Measurements from ENCODE around the gene ADAMTS13.
"Not testable (repeated sequence)": the region's sequence is repeated elsewhere in the genome, so short reads cannot be mapped to it uniquely, and the experiment has no call there.

The ADAMTS13 gene

GRCh38 chr9:133421615-133422542 is at the start of gene ADAMTS13:
Gene ADAMTS13 (plus strand): TSS chr9:133422367. CDS start chr9:133422444, 77 bp downstream.
- DNase-seq: no peak

- DNase-seq: no peak
Measured at GRCh38 chr9:133374612-133375115, 47.5 kb upstream of the ADAMTS13 start.

DNA sequence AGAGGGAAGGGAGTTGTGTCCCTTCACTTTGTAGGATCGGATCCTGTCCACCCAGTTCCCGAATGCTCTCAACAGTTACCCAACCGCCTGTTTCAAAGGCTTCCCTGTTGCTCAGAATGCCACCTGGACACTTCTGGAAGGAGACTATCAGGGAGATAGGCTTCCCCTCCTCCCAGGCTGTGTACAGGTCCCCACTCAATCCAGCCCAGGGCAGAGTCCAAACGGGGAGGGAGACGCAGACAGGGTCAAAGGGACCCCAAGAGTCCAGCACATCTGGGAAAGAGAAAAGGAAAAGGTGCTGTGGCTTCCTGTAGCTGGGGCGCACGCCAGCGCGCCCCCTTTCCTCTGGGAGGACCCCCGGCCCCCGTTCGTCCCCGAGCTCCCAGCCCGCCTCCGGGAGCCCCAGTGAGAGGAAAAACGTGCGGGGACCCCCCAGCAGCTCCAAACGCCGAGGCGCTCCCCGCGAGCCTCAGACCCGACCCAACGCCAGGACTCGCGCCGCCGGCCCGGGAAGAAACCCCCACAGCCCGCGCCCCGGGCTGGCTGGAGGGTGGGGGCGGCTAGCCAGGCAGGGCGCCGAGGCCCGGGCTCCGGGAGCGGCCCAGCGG is 46.9 kb upstream of the ADAMTS13 start:
- DNase-seq: no peak

DNA sequence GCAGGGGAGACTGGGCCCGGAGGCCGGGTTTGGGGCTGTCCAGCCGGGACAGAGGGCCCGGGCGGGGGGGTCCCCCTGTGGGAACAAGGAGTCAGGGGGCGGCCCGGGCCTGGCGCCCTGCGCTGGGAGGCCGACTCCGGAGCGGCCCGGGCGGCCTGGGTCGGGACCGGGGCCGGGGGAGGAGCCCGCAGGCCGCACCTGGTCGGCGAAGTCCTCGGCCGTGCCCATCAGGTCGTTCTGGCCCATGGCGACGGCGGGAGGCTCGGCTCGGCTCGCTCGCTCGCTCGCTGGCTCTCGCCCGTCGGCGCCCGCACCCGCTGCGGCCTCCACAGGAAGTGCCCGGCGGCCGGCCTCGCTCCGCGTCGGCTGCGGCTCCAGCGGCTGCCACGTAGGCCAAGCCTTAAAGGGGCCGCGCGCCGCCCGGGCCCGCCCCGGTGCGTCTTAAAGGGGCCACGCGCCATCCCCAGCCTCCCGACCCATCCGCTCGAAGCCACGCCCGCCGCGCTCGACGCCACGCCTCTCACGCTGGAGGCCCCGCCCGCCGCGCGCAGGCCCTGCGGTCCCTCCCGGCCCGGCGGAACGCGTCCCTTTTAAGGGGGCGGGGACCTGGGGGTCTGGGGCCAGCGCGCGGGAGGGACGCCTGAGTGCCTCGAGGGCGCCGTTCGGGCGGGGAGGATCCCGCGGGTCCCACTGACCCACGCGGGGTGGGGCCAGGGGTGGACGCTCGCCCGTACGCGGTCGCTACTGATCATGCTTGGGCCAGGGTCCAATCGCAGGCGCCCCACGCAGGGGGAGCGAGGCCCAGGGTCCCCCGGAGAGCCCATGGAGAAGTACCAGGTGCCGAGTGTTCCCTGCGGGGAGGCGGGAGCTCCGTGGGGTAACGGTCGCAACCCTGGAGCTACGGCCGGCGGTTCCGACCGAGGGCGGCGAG is 46.2 kb upstream of the ADAMTS13 start, which contains the start of the genes STKLD1 and SURF4:
TSS of gene STKLD1 (plus strand) at position 643 of the 931 bp plus-strand sequence. CDS start at position 751, 108 bp downstream.
TSS of gene SURF4 (minus strand) at position 337 of the 931 bp plus-strand sequence. CDS start at position 246, 91 bp downstream.
- DNase-seq: peak; percentile 95

GRCh38 chr9:133377280-133377679 is 44.9 kb upstream of the ADAMTS13 start:
- DNase-seq: not testable (repeated sequence)

DNA sequence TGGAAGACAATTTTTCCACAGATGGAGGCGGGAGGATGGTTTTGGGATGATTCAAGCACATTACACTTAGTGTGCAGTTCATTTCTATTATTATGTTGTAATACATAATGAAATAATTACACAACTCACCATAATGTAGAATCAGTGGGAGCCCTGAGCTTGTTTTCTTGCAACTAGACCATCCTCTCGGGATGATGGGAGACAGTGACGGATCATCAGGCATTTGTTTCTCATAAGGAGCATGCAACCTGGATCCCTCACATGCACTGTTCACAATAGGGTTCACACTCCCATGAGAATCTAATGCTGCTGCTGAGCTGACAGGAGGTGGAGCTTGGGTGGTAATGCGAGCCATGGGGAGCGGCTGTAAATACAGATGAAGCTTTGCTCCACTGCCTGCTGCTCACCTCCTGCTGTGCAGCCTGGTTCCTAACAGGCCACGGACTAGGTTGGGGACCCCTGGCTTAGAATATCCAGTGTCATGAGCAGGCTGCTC is 44.4 kb upstream of the ADAMTS13 start:
- DNase-seq: no peak

DNA sequence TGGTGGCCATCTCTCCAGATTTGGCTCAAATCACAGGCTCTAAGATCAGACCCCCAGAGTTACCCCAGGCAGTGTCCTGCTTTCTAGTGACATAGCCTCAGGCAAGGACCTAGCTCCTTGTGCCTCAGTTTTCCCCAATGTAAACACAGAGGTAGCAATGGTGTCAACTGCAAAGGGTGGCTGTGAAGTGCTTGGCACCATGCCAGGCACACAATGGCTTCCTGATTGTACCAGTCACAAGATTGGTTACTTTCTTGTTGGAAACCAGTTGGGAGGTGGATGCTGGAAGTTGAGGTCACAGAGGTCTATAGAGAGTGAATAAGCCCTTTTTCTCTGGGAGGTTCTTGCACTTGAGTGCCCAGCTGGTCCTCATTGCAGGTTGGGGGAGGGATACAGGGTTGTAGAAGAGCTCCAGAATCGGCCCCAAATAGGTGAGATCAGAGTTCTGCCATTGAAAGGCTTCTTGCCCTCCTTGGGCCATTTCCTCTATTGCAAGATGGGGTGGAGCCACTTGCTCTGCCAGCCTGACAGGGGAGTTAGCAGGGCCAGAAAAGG is 43.7 kb upstream of the ADAMTS13 start:
- no peak for DNase-seq

- DNase-seq: no peak
Measured at GRCh38 chr9:133379153-133380086, 42.7 kb upstream of the ADAMTS13 start.

DNA sequence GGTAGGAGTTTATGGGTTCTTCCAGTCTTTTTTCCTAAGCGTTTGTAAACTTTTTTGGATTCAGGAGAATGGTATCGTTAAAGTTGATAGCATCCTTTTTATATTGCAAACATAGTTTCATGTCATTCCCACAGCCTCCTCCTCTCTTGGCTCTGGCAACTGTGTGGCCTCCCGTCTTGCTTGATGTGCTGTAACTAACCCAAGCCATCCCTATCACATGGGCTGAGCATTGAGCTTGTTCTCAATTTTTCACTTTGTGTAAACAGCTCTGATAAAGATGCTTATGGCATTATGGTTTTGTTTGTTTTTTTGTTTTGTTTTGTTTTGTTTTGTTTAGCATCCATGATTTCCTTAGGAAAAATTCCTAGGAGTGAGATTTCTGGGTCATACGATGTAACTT is 41.4 kb upstream of the ADAMTS13 start:
- no peak for DNase-seq

- no peak for DNase-seq
Measured at GRCh38 chr9:133382507-133383141, 39.5 kb upstream of the ADAMTS13 start.

DNA sequence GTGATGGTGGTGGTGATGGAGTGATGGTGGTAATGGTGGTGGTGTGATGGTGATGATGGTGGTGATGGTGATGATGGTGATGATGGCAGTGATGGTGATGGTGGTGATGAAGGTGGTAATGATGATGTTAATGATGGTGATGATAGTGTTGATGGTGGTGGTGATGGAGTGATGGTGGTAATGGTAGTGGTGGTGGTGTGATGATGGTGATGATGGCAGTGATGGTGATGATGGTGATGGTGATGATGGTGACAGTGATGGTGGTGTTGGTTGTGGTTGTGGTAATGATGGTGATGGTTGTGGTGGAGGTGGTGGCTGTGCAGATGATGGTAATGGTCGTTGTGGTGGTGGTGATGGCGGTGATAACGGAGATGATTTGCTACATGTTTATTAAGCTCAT is 38.7 kb upstream of the ADAMTS13 start:
- DNase-seq: no peak

- DNase-seq: no peak
Measured at GRCh38 chr9:133384736-133385321, 37.3 kb upstream of the ADAMTS13 start.

DNA sequence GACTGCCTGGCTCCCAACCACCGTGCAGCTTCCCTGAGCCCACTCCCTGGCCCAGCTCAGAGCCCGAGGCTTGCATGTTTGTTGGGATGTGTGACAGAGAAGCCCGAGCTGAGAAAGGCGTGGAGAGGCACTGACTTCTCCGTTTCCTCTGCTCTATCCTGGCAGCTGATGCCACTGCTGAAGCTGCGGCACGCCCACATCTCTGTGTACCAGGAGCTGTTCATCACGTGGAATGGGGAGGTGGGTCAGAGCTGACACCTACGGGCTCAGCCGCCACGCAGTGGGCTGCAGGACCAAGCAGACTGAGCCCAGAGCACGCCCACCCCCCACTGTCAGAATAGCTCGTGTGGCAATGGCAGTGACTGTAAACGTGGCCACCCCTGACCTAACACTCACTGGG is 36.7 kb upstream of the ADAMTS13 start:
- DNase-seq: no peak

DNA sequence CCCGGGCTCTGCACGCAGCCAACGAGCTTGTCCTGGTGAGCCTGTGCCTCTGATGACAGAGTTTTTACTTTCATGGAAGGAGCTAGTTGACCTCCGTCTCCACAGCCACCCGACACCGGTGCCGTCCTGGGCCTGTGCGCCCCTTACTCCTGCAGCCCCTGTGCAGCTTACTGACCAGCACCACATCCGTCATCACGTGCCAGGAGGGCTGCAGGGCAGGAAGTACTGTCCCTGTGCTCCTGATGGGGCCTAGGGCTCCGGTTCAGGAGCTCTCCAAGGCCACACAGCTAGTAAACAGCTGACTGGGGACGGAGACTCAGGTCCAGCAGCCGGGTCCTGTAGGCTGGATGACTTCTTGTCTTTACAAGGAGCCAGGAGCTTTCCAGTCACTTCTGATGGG is 35.8 kb upstream of the ADAMTS13 start:
- no peak for DNase-seq

- no peak for DNase-seq
Measured at GRCh38 chr9:133387680-133388079, 34.5 kb upstream of the ADAMTS13 start.

DNA sequence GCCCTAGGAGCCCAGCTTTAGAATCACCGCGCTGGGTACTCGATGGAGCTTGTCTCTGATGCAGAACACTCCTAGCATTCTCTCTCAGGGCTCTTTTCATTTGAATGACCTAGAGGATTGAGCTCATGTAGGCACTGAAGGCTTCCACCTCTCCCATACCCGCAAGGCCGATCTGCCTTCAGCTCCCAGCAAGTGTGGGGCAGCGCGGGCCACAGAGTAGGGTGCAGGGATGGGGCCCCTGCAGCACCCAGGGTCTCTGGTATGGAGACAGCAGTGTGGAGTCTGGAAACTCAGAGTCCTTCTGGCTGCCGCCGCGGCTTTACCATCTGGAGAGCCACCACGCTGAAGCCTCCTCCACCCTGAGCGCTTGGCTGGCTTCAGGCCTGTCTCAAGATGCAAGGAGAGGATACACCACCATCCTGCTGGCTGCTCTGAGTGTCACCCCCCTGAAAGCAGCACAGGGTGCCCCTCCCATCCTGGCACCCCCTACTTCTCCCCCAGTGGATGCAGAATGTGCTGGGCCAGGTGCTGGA is 33.1 kb upstream of the ADAMTS13 start:
- no peak for DNase-seq

DNA sequence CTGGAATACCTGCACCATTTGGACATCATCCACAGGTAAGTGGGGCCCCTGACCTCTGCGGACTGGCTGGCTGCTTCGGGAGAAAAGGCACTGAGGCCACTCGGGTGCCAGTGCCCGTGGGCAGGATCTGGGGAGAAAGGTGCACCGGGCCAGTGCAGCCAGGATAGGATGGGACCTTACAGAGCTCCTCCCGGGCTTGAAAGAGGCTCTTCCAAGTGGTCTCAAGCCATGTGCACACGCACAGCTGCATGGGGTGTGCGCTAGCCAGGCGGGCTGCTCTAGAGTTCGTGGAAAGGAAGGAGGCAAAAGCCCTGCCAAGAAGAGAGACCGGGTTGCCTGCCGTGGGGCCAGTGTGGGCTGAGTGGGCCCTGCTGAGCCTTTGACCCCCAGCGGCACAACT is 32.6 kb upstream of the ADAMTS13 start:
- DNase-seq: no peak

GRCh38 chr9:133390713-133391112 is 31.5 kb upstream of the ADAMTS13 start:
- DNase-seq: no peak

DNA sequence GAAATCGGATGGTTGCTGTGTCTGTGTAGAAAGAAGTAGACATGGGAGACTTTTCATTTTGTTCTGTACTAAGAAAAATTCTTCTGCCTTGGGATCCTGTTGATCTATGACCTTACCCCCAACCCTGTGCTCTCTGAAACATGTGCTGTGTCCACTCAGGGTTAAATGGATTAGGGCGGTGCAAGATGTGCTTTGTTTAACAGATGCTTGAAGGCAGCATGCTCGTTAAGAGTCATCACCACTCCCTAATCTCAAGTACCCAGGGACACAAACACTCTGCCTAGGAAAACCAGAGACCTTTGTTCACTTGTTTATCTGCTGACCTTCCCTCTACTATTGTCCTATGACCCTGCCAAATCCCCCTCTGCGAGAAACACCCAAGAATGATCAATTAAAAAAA is 30.7 kb upstream of the ADAMTS13 start:
- DNase-seq: not testable (repeated sequence)

DNA sequence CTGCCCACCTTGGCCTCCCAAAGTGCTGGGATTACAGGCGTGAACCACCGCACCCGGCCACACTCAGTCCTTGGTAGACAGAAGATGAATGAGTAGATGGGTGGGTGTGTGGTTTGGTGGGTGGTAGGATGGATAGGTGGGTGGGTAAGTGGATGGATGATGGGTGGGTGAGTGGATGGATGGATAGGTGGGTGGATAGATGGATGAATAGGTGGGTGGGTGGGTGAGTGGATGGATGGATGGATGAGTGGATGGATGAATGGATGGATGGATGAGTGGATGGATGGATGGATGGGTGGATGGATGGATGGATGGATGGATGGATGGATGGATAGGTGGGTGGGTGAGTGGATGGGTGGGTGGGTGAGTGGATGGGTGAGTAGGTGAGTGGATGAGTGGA is 29.9 kb upstream of the ADAMTS13 start:
- not testable (repeated sequence) for DNase-seq

All from activated naive CD4-positive, alpha-beta T cell treated with anti-CD3 and anti-CD28 coated beads, Interleukin-2, amount 50 U/mL, for 16 hours (primary cell).